Astrocyte of the hippocampus (primary cell): ENCODE measurements around the gene JDP2.

Experiments
- DNase-seq: peaks from one replicate; pipeline ENCODE4 v3.0.0; 2011; ENCODE audit warnings: low read depth, low spot score

JDP2 gene

GRCh38 chr14:75484711-75485429, 57.0 kb downstream of the JDP2 start:
- no peak for DNase-seq

GRCh38 chr14:75486318-75486717, 58.5 kb downstream of the JDP2 start:
- DNase-seq = no peak

- DNase-seq = no peak
Measured at GRCh38 chr14:75487155-75487671, 59.4 kb downstream of the JDP2 start.

GRCh38 chr14:75489480-75489837, 61.6 kb downstream of the JDP2 start:
- DNase-seq = no peak

- no peak for DNase-seq
Measured at GRCh38 chr14:75491376-75491978, 63.7 kb downstream of the JDP2 start.

- no peak for DNase-seq
Measured at GRCh38 chr14:75492832-75493591, 65.2 kb downstream of the JDP2 start.

GRCh38 chr14:75493592-75494087, 65.8 kb downstream of the JDP2 start:
- DNase-seq = no peak

GRCh38 chr14:75494896-75495295, 67.1 kb downstream of the JDP2 start:
- DNase-seq = no peak

- no peak for DNase-seq
Measured at GRCh38 chr14:75495399-75495798, 67.6 kb downstream of the JDP2 start.

GRCh38 chr14:75495882-75496281, 68.1 kb downstream of the JDP2 start:
- DNase-seq = no peak

- no peak for DNase-seq
Measured at GRCh38 chr14:75496755-75497154, 68.9 kb downstream of the JDP2 start.

- no peak for DNase-seq
Measured at GRCh38 chr14:75497191-75497590, 69.4 kb downstream of the JDP2 start.

- no peak for DNase-seq
Measured at GRCh38 chr14:75497701-75498100, 69.9 kb downstream of the JDP2 start.

GRCh38 chr14:75499084-75499875, 71.5 kb downstream of the JDP2 start:
- DNase-seq = no peak

- peak; percentile 23 for DNase-seq
Measured at GRCh38 chr14:75501080-75501479, 73.3 kb downstream of the JDP2 start.

GRCh38 chr14:75504411-75504810, 76.6 kb downstream of the JDP2 start:
- DNase-seq = no peak

GRCh38 chr14:75506930-75507329, 79.1 kb downstream of the JDP2 start:
- no peak for DNase-seq

- DNase-seq = no peak
Measured at GRCh38 chr14:75510547-75510946, 82.7 kb downstream of the JDP2 start.

GRCh38 chr14:75511201-75511600, 83.4 kb downstream of the JDP2 start:
- DNase-seq = no peak

GRCh38 chr14:75513911-75514672, 86.3 kb downstream of the JDP2 start:
- DNase-seq = no peak
